ENCODE data around the gene CFL1.

DNA sequence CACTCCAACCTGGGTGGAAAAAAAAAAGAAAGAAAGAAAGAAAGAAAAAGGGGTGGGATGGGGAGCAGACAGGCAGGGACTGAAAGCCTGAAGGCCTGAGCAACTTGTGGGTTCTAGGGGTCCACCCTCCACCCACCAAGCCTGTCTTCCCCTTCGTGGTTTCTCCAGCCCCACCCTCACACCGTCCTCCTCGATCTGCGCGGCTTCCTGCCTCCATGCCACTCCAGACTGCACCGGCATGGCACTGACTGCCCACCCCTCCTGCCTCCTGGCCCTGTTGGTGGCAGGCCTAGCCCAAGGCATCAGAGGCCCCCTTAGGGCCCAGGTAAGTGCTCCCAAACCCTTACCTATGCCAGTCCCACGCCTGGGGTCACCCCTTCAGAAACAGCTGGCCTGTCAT, 21.6 kb upstream of the CFL1 start, which contains the start of gene CTSW:
- no peak for TF ChIP-seq POLR2A (IDR thresholded peaks at IDR 0.05)
- TF ChIP-seq CTCF (IDR thresholded peaks at IDR 0.05): no peak
